GM12873 (cell line): ENCODE measurements around the gene RMDN2.

Experiments
- CTCF ChIP-seq: IDR thresholded peaks from 2 replicates; pipeline ENCODE4 v1.5.1; 2012; ENCODE audit warnings: low read depth, mild to moderate bottlenecking, moderate library complexity, low read length, control low read depth; ENCODE audit not compliant: insufficient read depth; ENCODE audit errors: missing control alignments

RMDN2 gene

GRCh38 chr2:37897511-37897910 lies 27.6 kb upstream of the RMDN2 start:
- TF ChIP-seq CTCF = no peak

GRCh38 chr2:37898448-37898847 lies 26.6 kb upstream of the RMDN2 start:
- TF ChIP-seq CTCF = no peak

GRCh38 chr2:37902991-37903390 lies 22.1 kb upstream of the RMDN2 start:
- TF ChIP-seq CTCF = no peak

- no peak for TF ChIP-seq CTCF
Measured at GRCh38 chr2:37904425-37904824, 20.7 kb upstream of the RMDN2 start.

GRCh38 chr2:37904993-37905392 lies 20.1 kb upstream of the RMDN2 start:
- TF ChIP-seq CTCF = no peak

- no peak for TF ChIP-seq CTCF
Measured at GRCh38 chr2:37906131-37906530, 19.0 kb upstream of the RMDN2 start.

- TF ChIP-seq CTCF = no peak
Measured at GRCh38 chr2:37907501-37908225, 17.4 kb upstream of the RMDN2 start.
